ENCODE results near the gene ECT2. TPM values are rescaled to one million over a fixed set of nuclear protein-coding genes. Genes with fewer than 3 reads are reported as not detected.
"Not testable (repeated sequence)": the region's sequence is repeated elsewhere in the genome, so short reads cannot be mapped to it uniquely, and the experiment has no call there.

The ECT2 gene
- total RNA-seq, 1 experiment from 2014 or later: 63.9 TPM

- intact Hi-C loops (cut with micrococcal nuclease): no loop called here
- TF ChIP-seq CTCF (IDR thresholded peaks at IDR 0.05; ENCODE audit: unreplicated experiment): no peak
- Mint-ChIP-seq H3K27ac (ENCODE audit: low read depth, unreplicated experiment) (no peak overlapping the region), H3K27me3 (ENCODE audit: insufficient read depth, unreplicated experiment) (no peaks in the 10 kb centered on the region), H3K36me3 (ENCODE audit: insufficient read depth, unreplicated experiment) (peaks cover 13% of the 10 kb centered on the region), H3K4me3 (ENCODE audit: unreplicated experiment) (no peak overlapping the region), H3K4me1 (ENCODE audit: insufficient read depth, unreplicated experiment) (no peaks in the 10 kb centered on the region), H3K9me3 (ENCODE audit: unreplicated experiment) (no peaks in the 10 kb centered on the region)
- DNase-seq (ENCODE audit: unreplicated experiment): no peak
- CTCF ChIA-PET: interaction anchor here (0.6 to 0.7 kb wide), 2 partner anchors 10 to 541 kb away, joined by 3 read pairs; no protein-coding TSS in a partner anchor
- POLR2A ChIA-PET: no interaction called here
- BruUV-seq (replicated peaks): no TSS peak
Measured at GRCh38 chr3:172824229-172824628, 73.7 kb downstream of the ECT2 start.

DNA sequence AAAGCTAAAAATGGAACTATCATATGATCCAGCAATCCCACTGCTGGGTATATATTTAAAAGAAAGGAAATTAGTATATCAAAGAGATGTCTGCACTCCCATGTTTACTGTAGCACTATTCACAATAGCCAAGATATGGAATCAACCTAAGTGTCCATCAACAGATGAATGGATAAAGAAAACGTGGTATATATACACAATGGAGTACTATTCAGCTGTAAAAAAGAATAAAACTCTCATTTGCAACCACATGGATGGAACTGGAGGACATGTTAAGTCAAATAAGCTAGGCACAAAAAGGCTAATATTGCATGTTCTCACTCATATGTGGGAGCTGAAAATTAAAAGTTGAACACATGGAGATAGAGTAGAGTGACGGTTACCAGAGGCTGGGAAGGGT is 76.7 kb downstream of the ECT2 start:
- H3K36me3 Mint-ChIP-seq (ENCODE audit: insufficient read depth, unreplicated experiment); H3K9me3 Mint-ChIP-seq (ENCODE audit: unreplicated experiment); H3K27me3 Mint-ChIP-seq (ENCODE audit: insufficient read depth, unreplicated experiment); DNase-seq (ENCODE audit: unreplicated experiment); intact Hi-C loops (cut with micrococcal nuclease); H3K4me1 Mint-ChIP-seq (ENCODE audit: insufficient read depth, unreplicated experiment); H3K27ac Mint-ChIP-seq (ENCODE audit: low read depth, unreplicated experiment); BruUV-seq (replicated peaks); H3K4me3 Mint-ChIP-seq (ENCODE audit: unreplicated experiment): not testable (repeated sequence)
- ChIA-PET CTCF (interaction anchor here (1.2 kb wide), 1 partner anchor 10 kb away, joined by 3 read pairs; no protein-coding TSS in a partner anchor), POLR2A (interaction anchor here (0.5 to 1.1 kb wide), 3 partner anchors 8 to 1029 kb away, joined by 3 to 4 read pairs (median 3); no protein-coding TSS in a partner anchor)

- no peak for TF ChIP-seq CTCF (IDR thresholded peaks at IDR 0.05; ENCODE audit: unreplicated experiment)
- intact Hi-C loops (cut with micrococcal nuclease): no loop called here
- POLR2A ChIA-PET: no interaction called here
- CTCF ChIA-PET: interaction anchor here (0.6 kb wide), 1 partner anchor 160 kb away, joined by 3 read pairs; no protein-coding TSS in a partner anchor
- Mint-ChIP-seq H3K36me3 (ENCODE audit: insufficient read depth, unreplicated experiment) (no peaks in the 10 kb centered on the region), H3K27me3 (ENCODE audit: insufficient read depth, unreplicated experiment) (peaks cover 28% of the 10 kb centered on the region), H3K4me3 (ENCODE audit: unreplicated experiment) (no peak overlapping the region), H3K27ac (ENCODE audit: low read depth, unreplicated experiment) (no peak overlapping the region), H3K9me3 (ENCODE audit: unreplicated experiment) (no peaks in the 10 kb centered on the region), H3K4me1 (ENCODE audit: insufficient read depth, unreplicated experiment) (no peaks in the 10 kb centered on the region)
- BruUV-seq (replicated peaks): no TSS peak
- no peak for DNase-seq (ENCODE audit: unreplicated experiment)
Measured at GRCh38 chr3:172832983-172833382, 82.5 kb downstream of the ECT2 start.

DNA sequence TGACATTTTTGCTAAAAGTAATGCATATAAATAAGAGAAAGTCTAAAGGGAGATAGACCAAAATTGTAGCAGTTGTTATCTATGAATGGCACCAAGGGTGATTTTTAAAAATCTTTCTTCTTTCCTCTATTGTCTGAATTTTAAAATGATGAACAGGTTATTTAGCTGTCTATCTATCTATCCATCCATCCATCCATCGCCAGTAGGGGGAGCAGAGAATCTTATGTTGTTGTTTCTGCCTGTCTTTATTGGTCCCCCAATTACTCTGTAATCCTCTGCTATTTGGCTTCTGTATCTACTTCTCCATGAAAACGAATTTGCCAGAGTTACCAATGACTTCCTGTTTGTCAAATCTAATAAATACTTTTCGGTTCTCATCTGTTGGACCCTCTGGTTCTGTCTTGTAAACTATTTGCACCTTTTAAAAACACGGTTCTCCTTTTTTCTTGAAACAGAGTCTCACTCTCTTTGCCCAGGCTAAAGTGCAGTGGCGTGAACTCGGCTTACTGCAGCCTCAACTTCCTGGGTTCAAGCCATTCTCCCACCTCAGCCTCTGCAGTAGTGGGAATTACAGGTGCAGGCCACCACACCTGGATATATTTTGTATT is 86.0 kb downstream of the ECT2 start:
- peak; percentile 56 for TF ChIP-seq CTCF (IDR thresholded peaks at IDR 0.05; ENCODE audit: unreplicated experiment)
- H3K4me1 Mint-ChIP-seq (ENCODE audit: insufficient read depth, unreplicated experiment): no peaks in the 10 kb centered on the region
- peak; percentile 76 for DNase-seq (ENCODE audit: unreplicated experiment)
- no TSS peak for BruUV-seq (replicated peaks)
- intact Hi-C loops (cut with micrococcal nuclease): loop anchor here (1.0 kb wide), 1 partner anchor 210 kb away; no protein-coding TSS in a partner anchor
- no peaks in the 10 kb centered on the region for H3K36me3 Mint-ChIP-seq (ENCODE audit: insufficient read depth, unreplicated experiment)
- ChIA-PET POLR2A (no interaction called here), CTCF (interaction anchor here (0.6 to 2.5 kb wide), 9 partner anchors 9 to 209 kb away, joined by 3 to 10 read pairs (median 3); no protein-coding TSS in a partner anchor)
- no peaks in the 10 kb centered on the region for H3K9me3 Mint-ChIP-seq (ENCODE audit: unreplicated experiment)
- peaks cover 63% of the 10 kb centered on the region for H3K27me3 Mint-ChIP-seq (ENCODE audit: insufficient read depth, unreplicated experiment)
- no peak overlapping the region for H3K4me3 Mint-ChIP-seq (ENCODE audit: unreplicated experiment)
- no peak overlapping the region for H3K27ac Mint-ChIP-seq (ENCODE audit: low read depth, unreplicated experiment)
